CD1c-positive myeloid dendritic cell (primary cell): ENCODE results near the gene CDK14.

Experiments
- DNase-seq: peaks from one replicate; pipeline ENCODE4 v3.0.0-alpha.2; 2016; ENCODE audit errors: extremely low spot score

CDK14 gene

GRCh38 chr7:91045606-91046005 lies 449.5 kb downstream of the CDK14 start:
- DNase-seq = no peak

GRCh38 chr7:91046322-91047089 lies 450.4 kb downstream of the CDK14 start:
- no peak for DNase-seq

DNA sequence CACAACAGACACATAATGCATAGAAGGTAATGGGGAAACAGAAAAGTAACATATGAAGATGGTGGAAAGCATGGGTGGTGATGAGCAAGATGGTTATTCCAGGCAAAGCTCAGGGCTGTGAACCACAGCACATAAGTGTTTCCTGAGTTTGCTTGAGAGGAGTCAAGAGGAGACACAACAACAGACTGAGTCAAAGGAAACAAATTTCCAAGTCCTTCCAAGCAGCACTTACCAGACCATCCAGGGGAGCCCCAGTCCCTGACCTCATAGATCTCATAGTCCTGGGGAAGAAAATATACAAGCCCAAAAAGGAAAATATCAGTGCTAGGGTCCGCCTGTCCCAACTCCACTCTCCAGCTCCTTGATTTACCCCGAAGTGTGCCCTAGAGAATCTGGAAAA lies 451.5 kb downstream of the CDK14 start:
- DNase-seq = no peak

DNA sequence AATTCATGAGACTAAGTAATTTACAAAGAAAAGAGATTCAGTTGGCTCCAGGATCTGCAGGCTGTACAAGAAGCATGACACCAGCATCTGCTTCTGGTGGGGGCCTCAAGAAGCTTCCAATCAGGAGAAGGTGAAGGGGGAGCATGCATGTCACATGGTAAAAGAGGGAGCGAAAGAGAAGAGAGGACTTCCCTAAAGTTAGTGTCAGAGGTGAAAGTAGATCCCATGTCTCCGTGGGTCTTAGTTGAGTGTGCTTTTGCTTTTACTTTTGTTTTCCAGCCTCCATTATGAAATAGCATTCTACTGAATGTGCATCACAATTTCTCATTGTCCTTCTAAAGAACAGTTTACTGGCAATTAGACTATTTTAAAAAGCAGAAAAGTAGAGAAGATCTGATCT lies 454.6 kb downstream of the CDK14 start:
- peak; percentile 2 for DNase-seq

DNA sequence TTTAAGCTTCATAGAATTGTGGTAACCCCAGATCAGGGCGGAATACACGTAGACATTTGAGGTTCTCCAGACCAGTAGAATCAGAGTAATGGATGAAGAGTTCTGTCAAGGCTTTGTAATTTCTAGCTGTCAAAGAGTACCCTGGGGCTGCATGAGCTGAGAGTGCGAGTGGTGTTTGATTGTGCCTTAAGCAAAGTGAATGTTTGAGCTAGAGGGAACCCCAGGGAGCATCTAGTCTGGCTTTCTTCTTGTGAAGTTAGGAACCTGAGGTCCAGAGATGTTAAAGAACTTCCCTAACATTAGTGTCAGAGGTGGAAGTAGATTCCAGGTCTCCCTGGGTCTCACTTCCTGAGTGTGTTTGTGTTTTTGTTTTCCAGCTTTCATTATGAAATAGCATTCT lies 455.8 kb downstream of the CDK14 start:
- no peak for DNase-seq

- no peak for DNase-seq
Observed at GRCh38 chr7:91054374-91054773, 458.3 kb downstream of the CDK14 start.

- no peak for DNase-seq
Observed at GRCh38 chr7:91055219-91055618, 459.1 kb downstream of the CDK14 start.

DNA sequence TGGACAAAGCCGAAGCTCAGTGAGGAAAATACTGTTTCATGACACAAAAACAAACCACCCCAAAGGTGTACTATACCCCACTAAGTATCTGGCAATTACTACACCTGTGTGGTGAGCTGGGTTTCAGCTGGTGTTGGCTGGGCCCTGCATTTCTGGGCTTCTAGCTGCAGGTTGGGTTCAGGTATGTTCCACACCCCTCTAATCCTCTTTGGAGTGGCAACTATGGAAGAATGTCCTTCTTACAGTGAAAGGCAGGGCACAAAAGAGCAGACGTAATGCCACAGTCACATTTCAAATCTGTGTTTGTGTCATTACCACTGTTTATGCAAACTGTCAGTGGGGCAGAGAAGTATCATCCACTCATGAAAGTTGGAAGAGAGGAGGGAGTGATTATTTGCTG lies 466.6 kb downstream of the CDK14 start:
- no peak for DNase-seq

GRCh38 chr7:91064052-91064451 lies 467.9 kb downstream of the CDK14 start:
- no peak for DNase-seq

DNA sequence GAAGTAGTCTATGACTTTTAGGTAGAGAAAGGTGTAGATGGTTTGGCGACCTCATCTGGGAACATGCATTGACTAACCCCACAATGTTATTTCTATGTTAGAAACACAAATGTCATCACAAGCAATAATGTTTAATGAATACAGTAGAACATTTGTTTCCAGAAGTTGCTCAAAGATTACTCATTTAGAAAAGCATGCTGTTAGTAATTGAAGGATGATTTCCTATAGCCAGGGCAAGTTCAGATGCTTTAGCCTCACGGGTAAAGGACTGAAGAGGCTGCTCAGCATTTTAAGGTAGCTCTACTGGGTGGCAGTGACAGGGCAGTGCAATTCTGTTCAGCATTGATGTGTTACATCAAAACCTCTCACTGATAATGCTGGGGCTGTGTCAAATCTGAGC lies 468.8 kb downstream of the CDK14 start:
- DNase-seq = no peak

GRCh38 chr7:91066627-91067026 lies 470.5 kb downstream of the CDK14 start:
- no peak for DNase-seq

GRCh38 chr7:91067242-91067641 lies 471.1 kb downstream of the CDK14 start:
- no peak for DNase-seq

GRCh38 chr7:91068136-91068795 lies 472.1 kb downstream of the CDK14 start:
- no peak for DNase-seq

DNA sequence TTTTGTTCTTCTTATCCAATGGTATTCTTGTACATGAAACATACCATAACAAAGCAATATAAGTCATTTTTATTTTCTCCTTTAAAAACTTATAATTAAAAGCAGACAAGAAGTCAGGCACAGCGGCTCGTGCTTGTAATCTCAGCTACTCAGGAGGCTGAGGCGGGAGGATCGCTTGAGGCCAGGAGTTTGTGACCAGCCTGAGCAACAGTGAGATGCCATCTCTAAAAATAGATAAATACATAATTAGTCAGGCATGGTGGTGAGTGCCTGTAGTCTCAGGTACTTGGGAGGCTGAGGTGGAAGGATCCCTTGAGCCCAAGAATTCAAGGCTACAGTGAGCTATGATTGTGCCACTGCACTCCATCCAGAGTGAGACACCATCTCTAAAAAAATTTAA lies 473.0 kb downstream of the CDK14 start:
- no peak for DNase-seq

DNA sequence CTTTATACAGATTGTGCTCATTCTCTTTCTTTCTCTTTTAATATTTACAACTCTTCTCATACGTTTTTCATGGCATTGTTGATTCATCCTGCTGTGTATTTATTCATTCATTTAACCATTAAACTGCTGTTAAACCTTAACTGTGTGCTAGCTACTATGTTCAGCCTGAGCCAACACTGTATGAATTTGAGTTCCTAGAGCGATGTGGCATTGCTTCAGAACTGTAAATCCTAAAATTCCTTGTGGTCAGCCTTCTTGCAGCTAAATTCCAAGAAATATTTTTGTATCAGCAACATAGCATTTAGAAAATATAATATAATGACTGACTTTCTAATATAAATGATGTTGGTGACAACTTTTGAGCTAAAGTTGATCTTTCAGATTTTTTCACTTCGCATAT lies 483.4 kb downstream of the CDK14 start:
- no peak for DNase-seq

DNA sequence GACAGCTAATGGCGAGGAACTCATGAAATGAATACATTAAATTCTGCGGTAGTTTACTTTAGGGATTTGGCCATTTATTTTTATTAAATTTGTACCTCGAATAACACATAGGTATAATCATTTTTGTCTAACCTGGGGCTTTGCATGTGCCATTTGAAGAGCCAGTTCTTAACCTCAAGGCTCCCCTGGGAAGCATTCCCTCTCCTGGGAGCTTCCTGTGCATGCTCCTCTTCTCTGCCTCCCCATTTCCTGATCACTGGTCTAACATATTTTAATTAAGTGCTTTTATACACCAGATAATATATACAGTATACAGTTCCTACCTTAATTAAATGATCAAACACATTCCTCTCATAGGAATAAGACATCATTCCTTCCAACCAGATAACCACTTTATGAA lies 484.2 kb downstream of the CDK14 start:
- no peak for DNase-seq

GRCh38 chr7:91082038-91082437 lies 485.9 kb downstream of the CDK14 start:
- no peak for DNase-seq

GRCh38 chr7:91082852-91083495 lies 486.9 kb downstream of the CDK14 start:
- DNase-seq = no peak

DNA sequence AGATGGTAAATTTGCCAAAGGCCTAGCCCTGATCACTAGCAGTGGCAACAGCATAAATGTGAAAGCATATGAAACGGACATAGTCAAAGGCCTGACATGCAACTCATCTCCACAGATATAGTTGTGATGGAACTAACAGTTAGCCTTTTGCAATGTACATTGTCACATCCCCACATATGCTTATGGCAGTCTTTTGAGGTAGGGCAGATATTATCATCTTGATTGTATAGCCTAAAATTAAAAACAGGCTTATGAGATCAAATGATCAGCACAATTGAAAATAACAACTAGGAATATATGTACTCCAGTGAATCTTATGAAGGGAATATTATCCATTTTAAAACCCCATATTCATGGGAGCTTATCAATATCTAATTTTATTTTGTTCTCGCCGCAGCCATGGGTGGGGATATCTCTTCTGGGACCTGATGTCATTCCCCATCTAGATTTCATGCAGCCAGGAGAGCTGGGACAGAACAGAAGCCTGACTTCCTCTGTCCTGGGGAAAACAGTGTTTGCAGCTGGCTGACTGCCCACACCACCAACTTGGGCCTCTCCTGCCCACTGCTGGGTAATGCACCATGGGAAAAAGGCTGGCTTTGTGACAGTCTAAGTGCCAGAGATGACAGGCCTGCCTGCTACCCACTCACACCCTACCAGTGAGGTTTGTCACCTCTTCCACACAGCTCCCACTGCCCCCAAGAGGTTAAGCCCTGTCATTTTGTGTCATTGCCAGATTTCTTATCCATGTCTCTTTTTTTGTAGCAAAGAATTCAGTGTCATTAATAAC lies 487.9 kb downstream of the CDK14 start:
- peak; percentile 18 for DNase-seq

DNA sequence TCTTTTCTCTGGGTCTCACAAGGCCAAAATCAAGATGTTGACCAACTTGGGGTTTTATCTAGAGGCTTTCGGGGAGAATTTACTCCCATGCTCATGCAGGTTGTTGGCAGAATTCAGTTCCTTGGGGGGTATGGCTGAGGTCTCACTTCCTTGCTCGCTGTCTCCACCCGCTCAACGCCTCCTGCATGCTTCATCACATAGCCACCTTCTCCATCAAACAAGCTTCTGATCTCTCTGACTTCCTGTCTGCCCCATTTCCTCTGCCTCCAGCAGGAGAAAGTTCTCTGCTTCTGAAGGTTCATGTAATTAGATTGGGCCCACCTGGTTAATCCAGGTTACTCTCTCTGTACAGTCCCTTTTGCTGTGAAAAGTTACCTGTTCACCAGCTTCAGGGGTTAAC lies 489.1 kb downstream of the CDK14 start:
- DNase-seq = no peak

DNA sequence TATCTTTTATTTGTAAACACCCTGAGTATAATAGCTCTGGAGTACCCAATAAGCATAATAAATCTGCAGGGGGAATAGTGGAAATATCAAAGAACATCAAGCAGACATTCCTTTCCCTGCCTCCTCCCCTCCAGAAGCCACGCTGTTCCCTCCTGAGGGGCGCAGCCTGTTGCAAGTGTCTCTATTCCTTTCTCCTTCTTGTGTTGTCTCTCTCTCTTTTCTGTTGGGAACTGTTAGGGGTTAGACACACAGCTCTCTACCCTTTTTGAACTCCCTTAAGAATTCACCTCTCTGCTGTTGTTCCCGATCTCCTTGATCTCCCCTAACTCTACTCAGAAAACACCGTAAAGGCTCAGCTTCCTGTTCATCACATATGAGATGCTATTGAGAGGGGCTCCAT lies 490.1 kb downstream of the CDK14 start:
- no peak for DNase-seq

DNA sequence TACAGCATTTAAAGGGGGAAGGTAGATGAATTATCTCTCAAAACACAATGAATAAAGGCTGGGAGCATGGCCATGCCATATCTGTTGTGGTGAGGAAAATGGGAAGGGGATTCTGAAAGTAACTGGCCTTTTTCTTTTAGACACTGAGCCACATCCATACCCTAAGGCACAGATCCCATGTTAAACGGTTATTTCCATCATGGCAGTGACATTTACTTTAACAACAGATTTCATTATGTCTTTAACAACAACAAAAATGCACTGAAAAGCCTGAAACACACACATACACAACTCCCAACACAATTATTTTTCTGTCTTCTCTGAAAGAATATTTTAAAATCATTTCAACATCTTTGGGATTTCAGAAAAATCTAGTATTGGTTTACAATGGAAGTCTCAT lies 492.0 kb downstream of the CDK14 start:
- DNase-seq = no peak
